COLO668 (cell line): ENCODE measurements around the gene FRS3.
A peak's percentile ranks its signal among the peaks of the same experiment; 100 is the strongest.

Experiments used
- DNase-seq: peaks from one replicate; lab custom pipeline; 2025; ENCODE audit not compliant: unreplicated experiment; lab: John Stamatoyannopoulos, UW

Gene FRS3

DNA sequence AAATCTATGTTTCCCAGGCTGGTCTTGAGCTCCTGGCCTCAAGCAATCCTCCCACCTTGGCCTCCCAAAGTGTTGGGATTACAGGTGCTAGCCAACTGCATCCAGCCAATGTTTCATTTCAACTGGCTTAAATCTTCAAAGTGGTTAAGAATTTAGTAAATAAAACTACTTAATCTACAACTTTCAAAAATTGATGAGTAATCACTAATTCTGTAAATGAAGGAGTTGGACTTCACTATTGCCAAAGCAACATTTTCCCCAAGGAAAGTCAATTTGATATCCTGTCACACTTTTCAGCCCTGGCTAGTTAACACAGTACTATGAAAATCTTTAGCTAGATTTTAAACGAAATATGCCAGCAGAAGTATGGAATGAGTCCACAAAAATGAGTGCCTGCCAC, 11.6 kb upstream of the FRS3 start:
- DNase-seq = no peak

GRCh38 chr6:41790045-41790444, 10.3 kb upstream of the FRS3 start:
- no peak for DNase-seq

GRCh38 chr6:41789390-41789724, 9.7 kb upstream of the FRS3 start:
- DNase-seq = no peak

- DNase-seq = peak; percentile 90
Observed at GRCh38 chr6:41787219-41787917, 7.7 kb upstream of the FRS3 start, which contains the start of gene TOMM6. TOMM6 (plus strand) TSS chr6:41787694; CDS start chr6:41787698, 4 bp downstream.

DNA sequence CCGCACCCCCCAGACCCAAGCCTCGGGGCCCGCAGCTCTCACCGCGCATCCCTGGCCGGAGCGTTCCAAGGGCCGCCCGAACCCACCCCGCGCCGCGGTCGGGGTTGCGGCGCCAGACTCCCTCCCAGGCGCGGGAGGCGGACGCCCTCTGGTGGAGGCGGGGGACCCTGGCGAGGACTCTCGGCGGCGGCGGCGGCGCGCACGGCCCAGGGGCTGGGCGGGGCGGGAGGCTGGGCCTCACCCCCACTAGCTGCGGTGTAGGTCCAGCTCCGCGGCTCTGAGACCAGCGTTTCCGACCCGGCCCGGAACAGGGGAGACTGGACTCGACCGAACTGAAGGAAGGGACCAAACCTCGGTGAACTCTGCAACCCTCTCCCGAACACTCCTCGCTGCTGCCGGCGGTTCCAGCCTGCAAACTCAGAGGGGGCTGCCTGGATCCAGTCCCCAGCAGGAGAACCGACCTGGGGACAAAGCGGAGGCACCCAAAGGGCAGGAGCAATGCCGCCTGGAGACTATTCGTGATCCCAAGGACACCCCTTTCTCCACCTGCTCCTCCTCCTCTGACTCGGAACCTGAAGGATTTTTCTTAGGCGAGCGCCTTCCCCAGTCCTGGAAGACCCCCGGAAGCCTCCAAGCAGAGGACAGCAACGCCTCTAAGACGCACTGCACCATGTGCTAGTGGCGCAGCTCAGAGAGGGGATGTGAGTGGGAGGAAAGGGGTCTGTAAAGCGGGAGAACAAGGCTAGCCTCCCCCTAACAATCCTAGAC, 6.9 kb upstream of the FRS3 start:
- peak; percentile 85 for DNase-seq

DNA sequence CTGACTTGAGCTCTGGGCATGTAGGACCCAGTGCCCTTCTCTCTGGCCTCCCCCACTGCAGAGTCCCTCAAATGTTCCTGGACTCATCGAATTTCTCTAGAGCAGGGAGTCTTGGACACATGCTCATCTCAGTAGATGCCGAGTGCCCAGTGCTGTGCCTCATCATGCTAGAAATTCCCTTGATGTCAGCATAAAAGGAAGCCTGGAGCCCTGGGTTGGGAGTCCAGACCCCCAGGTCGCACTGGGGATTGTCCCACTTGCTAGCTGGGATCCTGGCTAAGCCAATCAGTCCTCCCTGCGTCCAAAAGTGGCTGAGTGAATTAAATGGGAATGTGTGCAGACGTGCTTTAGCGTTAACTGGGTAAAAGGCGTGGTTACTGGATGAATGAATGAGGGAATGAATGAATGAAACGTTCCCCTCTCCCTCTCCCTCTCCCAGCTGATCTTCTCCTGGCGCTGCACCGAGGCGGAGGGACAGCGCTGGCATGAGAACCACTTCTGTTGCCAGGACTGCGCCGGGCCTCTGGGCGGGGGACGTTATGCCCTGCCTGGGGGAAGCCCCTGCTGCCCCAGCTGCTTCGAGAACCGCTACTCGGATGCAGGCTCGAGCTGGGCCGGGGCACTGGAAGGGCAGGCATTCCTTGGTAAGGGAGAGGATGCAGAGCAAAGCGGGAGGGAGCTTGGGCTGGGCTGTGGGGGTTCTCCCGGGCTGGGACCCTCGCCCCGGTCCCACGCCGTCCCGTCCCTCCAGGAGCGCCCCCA, 6.2 kb upstream of the FRS3 start:
- peak; percentile 8 for DNase-seq

DNA sequence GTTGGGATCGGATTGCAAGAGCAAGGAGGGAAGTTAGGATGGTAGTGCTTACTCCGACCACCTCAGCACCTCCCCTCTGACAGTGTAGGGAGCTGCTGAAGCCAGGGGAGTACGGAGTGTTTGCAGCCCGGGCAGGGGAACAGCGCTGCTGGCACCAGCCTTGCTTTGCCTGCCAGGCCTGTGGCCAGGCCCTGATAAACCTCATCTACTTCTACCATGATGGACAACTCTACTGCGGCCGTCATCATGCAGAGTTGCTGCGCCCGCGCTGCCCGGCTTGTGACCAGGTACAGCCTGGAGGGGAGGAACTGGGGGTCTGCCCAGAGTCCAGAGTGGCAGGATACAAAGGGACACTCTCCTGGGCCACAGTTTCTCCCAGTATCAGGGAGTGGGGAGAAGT, 5.6 kb upstream of the FRS3 start:
- no peak for DNase-seq

- DNase-seq = no peak
Observed at GRCh38 chr6:41784581-41785171, 5.0 kb upstream of the FRS3 start.

DNA sequence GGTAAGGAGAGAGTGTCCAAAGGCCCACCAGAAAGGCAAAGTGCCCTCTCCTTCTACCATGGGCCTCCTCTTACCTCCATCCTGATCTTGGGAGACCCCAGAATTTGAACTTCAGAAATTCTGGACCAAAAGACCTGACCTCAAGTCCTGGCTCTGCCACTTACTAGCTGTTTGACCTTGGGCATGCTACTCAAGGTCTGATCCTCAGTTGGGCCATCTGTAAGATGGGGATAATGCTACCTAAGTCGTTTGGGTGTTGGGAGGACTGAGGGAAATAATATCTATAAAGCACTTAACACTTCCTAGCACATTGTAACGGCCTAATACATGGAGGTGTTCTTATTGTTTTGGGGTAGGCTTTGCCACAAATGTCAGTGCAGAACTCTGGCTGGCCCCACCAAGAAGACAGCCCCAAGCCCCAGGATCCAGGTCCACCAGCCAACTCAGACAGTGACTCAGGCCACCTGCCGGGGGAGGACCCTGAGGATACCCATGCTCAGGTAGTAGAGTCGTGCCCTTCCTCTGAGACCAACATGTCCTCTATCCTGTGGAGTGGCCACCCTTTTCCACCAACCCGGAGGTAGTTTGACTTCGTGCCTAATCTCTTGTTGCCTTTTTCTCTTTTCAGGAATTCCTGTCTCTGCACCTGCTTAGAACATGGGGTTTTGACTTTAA, 3.5 kb upstream of the FRS3 start:
- DNase-seq = no peak

DNA sequence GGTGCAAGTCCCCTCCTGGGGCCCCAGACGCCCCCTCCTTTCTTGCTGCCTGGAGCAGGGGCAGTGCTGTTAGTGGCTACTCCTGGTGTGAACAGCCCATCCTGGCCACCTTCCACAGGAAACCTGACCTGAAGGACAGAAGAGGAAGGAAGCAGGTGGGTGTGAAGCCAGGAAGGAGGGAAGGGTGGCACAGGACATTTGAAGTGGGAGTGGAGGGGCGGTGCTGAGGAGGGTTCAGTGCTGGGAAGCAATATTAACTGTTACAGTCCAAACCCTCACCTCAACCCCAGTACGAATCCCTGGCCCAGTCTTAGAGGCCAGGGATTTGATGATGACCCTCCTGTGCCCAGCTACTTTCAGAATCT, 1.6 kb upstream of the FRS3 start:
- DNase-seq = no peak

- DNase-seq = peak; percentile 18
Observed at GRCh38 chr6:41780551-41781365, 1.1 kb upstream of the FRS3 start, which contains the start of gene PRICKLE4. PRICKLE4 (plus strand) TSS chr6:41780782; CDS start chr6:41783474, 2,692 bp downstream.

- DNase-seq = no peak
Observed at GRCh38 chr6:41779336-41779735, 364 bp downstream of the FRS3 start.

- no peak for DNase-seq
Observed at GRCh38 chr6:41778895-41779294, 805 bp downstream of the FRS3 start.

GRCh38 chr6:41777551-41778285, 2.0 kb downstream of the FRS3 start:
- DNase-seq = no peak

DNA sequence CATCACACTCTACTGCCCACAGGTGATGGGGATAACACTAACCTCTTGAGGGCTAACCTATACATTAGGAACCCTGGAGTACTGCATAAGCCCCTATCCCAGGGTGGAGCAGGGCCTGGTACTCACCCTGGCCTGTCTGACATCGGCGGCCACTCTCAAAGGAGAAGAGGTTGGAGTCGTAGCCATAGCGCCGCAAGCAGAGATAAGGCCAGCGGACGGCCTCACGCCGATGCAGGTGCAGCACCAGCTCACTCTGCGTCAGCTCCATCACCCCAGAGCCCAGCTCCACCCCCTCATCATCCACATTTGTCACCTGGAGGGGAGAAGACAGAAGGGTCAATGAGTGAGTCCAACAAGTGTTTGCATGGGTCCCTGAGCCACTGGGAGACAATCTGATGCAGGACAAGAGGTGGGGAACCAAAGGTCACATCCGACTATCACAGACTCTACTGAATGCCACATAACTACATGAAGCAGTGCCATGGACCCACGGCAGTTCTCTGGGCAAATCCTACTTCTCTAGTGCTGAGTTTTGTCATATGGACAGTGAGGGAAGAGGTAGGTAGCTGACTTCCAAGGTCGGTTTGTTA, 4.3 kb downstream of the FRS3 start:
- DNase-seq = no peak

DNA sequence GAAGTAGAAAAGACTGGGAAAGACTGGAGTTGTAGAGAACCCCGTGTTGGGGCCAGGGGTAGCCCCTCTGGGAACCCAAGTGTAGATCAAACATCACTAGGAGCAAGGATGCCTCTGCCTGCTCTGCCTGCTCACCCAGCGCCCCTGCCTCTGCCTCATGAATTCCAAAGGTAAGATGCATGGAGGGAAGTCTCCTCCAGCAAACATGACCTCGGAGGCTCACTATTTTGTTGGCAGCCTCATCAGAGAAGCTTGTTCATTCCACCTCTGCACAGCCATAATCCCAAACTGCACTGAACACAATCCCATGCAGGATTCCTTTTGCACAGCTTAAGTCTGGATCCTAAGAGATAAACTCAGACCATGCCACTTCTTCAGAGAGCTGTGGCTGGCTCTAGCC, 4.9 kb downstream of the FRS3 start:
- DNase-seq = no peak

- DNase-seq = no peak
Observed at GRCh38 chr6:41771058-41771983, 8.4 kb downstream of the FRS3 start.
